ENCODE data around the gene NFILZ.

GRCh38 chr19:8615813-8616596 is 14.4 kb upstream of the NFILZ start:
- no peak for TF ChIP-seq FOXP2 (optimal IDR thresholded peaks at IDR 0.05; ENCODE audit: borderline replicate concordance, extremely low read depth, extremely low read length, insufficient read depth)
- TF ChIP-seq POLR2AphosphoS5 (IDR thresholded peaks at IDR 0.05; ENCODE audit: low read depth, low read length) = no peak
- TF ChIP-seq SIN3A (IDR thresholded peaks at IDR 0.05; ENCODE audit: borderline replicate concordance, insufficient read depth, low read length) = no peak
- no peak for TF ChIP-seq REST (IDR thresholded peaks at IDR 0.05; ENCODE audit: insufficient read depth in 1 of 2, low read depth in 2 of 2, low read length in 2 of 2)
